H1 (cell line): Measurements from ENCODE around the gene COPS2. TPM values are rescaled to one million over a fixed set of nuclear protein-coding genes. Genes with fewer than 3 reads are reported as not detected.

Experiments used
- CTCF ChIA-PET: fragments of 300-600 bp; sonication (Branson Sonifier 250); formaldehyde crosslinking; loops from one replicate; lab custom pipeline; 2021; ENCODE audit not compliant: partially characterized antibody; lab: Charles Lee
- POLR2A ChIA-PET: fragments of 300-600 bp; sonication (Branson Sonifier 250); formaldehyde crosslinking; loops from one replicate; lab custom pipeline; 2021; ENCODE audit warnings: inconsistent platforms; ENCODE audit not compliant: partially characterized antibody; lab: Charles Lee
- DNase-seq, 2 experiments: peaks; one replicate each; pipeline versions ENCODE4 v3.0.0 to v3.0.0-alpha.2; 2010 to 2022; ENCODE audit warnings: low spot score in 2 of 2, low read depth in 1 of 2, mixed read lengths in 1 of 2
- FAIRE-seq: peaks from 2 replicates; lab custom pipeline; 2011; peaks lifted over from hg19 to GRCh38; lab: Jason Lieb, UNC
- H2AFZ ChIP-seq: 2 replicates; pipeline ENCODE4 v1.8.1; 2012; ENCODE audit warnings: low read length, inconsistent platforms
- H2AK5ac ChIP-seq: 2 replicates; pipeline ENCODE4 v1.6.1; 2013; ENCODE audit warnings: low read depth, low read length
- H2BK120ac ChIP-seq: replicated peaks from 2 replicates; pipeline ENCODE3; 2013; ENCODE audit warnings: low read depth, low read length, inconsistent platforms
- H2BK12ac ChIP-seq: 2 replicates; pipeline ENCODE4 v1.6.1; 2013; ENCODE audit warnings: low read depth, low read length
- H2BK15ac ChIP-seq: 2 replicates; pipeline ENCODE4 v1.6.1; 2013; ENCODE audit warnings: low read length
- H2BK20ac ChIP-seq: 2 replicates; pipeline ENCODE4 v1.6.1; 2013; ENCODE audit warnings: low read length
- H2BK5ac ChIP-seq: 2 replicates; pipeline ENCODE4 v1.6.1; 2013; ENCODE audit warnings: low read depth, low read length
- H3K14ac ChIP-seq: 2 replicates; pipeline ENCODE4 v1.6.1; 2013; ENCODE audit warnings: inconsistent platforms; ENCODE audit not compliant: insufficient read length
- H3K18ac ChIP-seq: 2 replicates; pipeline ENCODE4 v1.6.1; 2013; ENCODE audit warnings: low read length; ENCODE audit errors: extremely low read depth
- H3K23ac ChIP-seq: 2 replicates; pipeline ENCODE4 v1.6.1; 2013; ENCODE audit warnings: inconsistent platforms; ENCODE audit not compliant: insufficient read length
- H3K23me2 ChIP-seq: 2 replicates; pipeline ENCODE4 v1.6.1; 2013; ENCODE audit warnings: low read depth, low read length
- H3K27ac ChIP-seq: 2 replicates; pipeline ENCODE4 v1.6.1; 2011; ENCODE audit warnings: low read depth, low read length, inconsistent platforms
- H3K27me3 ChIP-seq, 4 experiments: replicated peaks in 1 of 4; 1 replicate in 1 of 4; 2 replicates in 3 of 4; pipeline versions ENCODE4 v1.6.1 to v1.8.1; 2011 to 2013; ENCODE audit warnings: low read length in 3 of 4, mild to moderate bottlenecking in 3 of 4, inconsistent platforms in 2 of 4, mixed read lengths in 2 of 4, moderate library complexity in 1 of 4; ENCODE audit not compliant: control insufficient read depth in 3 of 4, insufficient read depth in 3 of 4; ENCODE audit errors: extremely low read depth in 1 of 4
- H3K36me3 ChIP-seq, 4 experiments: 2 replicates each; pipeline versions ENCODE4 v1.6.1 to v1.8.1; 2011 to 2013; ENCODE audit warnings: mild to moderate bottlenecking in 4 of 4, low read length in 3 of 4, moderate library complexity in 2 of 4, control low read depth in 1 of 4, inconsistent platforms in 1 of 4; ENCODE audit not compliant: insufficient read depth in 4 of 4, control insufficient read depth in 2 of 4
- H3K4ac ChIP-seq: replicated peaks from 2 replicates; pipeline ENCODE3; 2013; ENCODE audit warnings: low read length, low read depth, mixed read lengths, inconsistent platforms; ENCODE audit not compliant: insufficient read length
- H3K4me1 ChIP-seq, 4 experiments: replicated peaks in 1 of 4; 1 replicate in 1 of 4; 2 replicates in 3 of 4; pipeline versions ENCODE4 v1.6.1 to v1.8.1; 2011 to 2013; ENCODE audit warnings: low read length in 3 of 4, inconsistent platforms in 2 of 4, mixed read lengths in 1 of 4; ENCODE audit not compliant: insufficient read depth in 4 of 4, control insufficient read depth in 3 of 4
- H3K4me2 ChIP-seq, 2 experiments: 2 replicates each; pipeline versions ENCODE4 v1.6.1 to v1.8.1; 2011 to 2013; ENCODE audit warnings: low read depth in 2 of 2, low read length in 2 of 2, control low read depth in 1 of 2, inconsistent platforms in 1 of 2, mild to moderate bottlenecking in 1 of 2; ENCODE audit not compliant: insufficient read depth in 1 of 2
- H3K4me3 ChIP-seq, 4 experiments: fragments of 200-600, 300-600 bp in 1 of 4; sonication (generic), shearing (Covaris generic), sonication (Bioruptor Twin) in 1 of 4; 2 replicates each; pipeline versions ENCODE4 v1.5.1 to v1.8.1; 2011 to 2016; ENCODE audit warnings: low read length in 4 of 4, low read depth in 3 of 4, control low read depth in 2 of 4, inconsistent platforms in 2 of 4, mild to moderate bottlenecking in 2 of 4, mixed read lengths in 1 of 4, moderate library complexity in 1 of 4; ENCODE audit not compliant: insufficient read depth in 2 of 4; ENCODE audit errors: extremely low read depth in 1 of 4
- H3K56ac ChIP-seq: replicated peaks from 2 replicates; pipeline ENCODE3; 2013; ENCODE audit warnings: low read depth, mild to moderate bottlenecking, mixed read lengths, low read length, inconsistent platforms; ENCODE audit not compliant: insufficient read length
- H3K79me1 ChIP-seq: 2 replicates; pipeline ENCODE4 v1.6.1; 2013; ENCODE audit warnings: low read depth, low read length, control low read depth
- H3K79me2 ChIP-seq, 2 experiments: 2 replicates each; pipeline versions ENCODE4 v1.6.1 to v1.8.1; 2012 to 2013; ENCODE audit warnings: low read length in 2 of 2, mild to moderate bottlenecking in 2 of 2, inconsistent platforms in 1 of 2; ENCODE audit not compliant: insufficient read depth in 2 of 2, control insufficient read depth in 1 of 2
- H3K9ac ChIP-seq, 4 experiments: replicated peaks in 1 of 4; 1 replicate in 1 of 4; 2 replicates in 3 of 4; pipeline versions ENCODE4 v1.6.1 to v1.8.1; 2011 to 2013; ENCODE audit warnings: low read depth in 3 of 4, low read length in 3 of 4, control low read depth in 2 of 4, mild to moderate bottlenecking in 2 of 4, moderate library complexity in 2 of 4, inconsistent platforms in 1 of 4; ENCODE audit errors: extremely low read depth in 1 of 4
- H3K9me3 ChIP-seq, 2 experiments: 2 replicates each; pipeline versions ENCODE4 v1.6.1 to v1.8.1; 2012 to 2013; ENCODE audit warnings: mild to moderate bottlenecking in 2 of 2, moderate library complexity in 2 of 2, control low read depth in 1 of 2, inconsistent platforms in 1 of 2, low read depth in 1 of 2, low read length in 1 of 2, mixed read lengths in 1 of 2; ENCODE audit not compliant: insufficient read depth in 2 of 2
- H4K20me1 ChIP-seq, 2 experiments: replicated peaks in 1 of 2; 2 replicates each; pipeline versions ENCODE3 to v1.8.1; 2011 to 2013; ENCODE audit warnings: inconsistent platforms in 2 of 2, low read length in 2 of 2, mild to moderate bottlenecking in 1 of 2; ENCODE audit not compliant: insufficient read depth in 2 of 2, control insufficient read depth in 1 of 2
- H4K5ac ChIP-seq: 2 replicates; pipeline ENCODE4 v1.6.1; 2013; ENCODE audit warnings: low read length, low read depth, mixed read lengths, inconsistent platforms; ENCODE audit not compliant: insufficient read length
- H4K8ac ChIP-seq: 2 replicates; pipeline ENCODE4 v1.8.0; 2013; ENCODE audit warnings: mild to moderate bottlenecking, moderate library complexity, low read length, inconsistent platforms; ENCODE audit not compliant: insufficient read depth; ENCODE audit errors: extremely low read depth
- H4K91ac ChIP-seq: replicated peaks from 2 replicates; pipeline ENCODE3; 2013; ENCODE audit warnings: low read length, mixed read lengths, inconsistent platforms; ENCODE audit not compliant: insufficient read length
- BACH1 ChIP-seq: IDR thresholded peaks from 2 replicates; pipeline ENCODE4 v1.6.1; 2012; ENCODE audit warnings: low read length, improper control_type of control experiment
- CHD1 ChIP-seq: IDR thresholded peaks from 2 replicates; pipeline ENCODE4 v1.6.1; 2012; ENCODE audit warnings: low read depth, low read length, improper control_type of control experiment
- HDAC2 ChIP-seq, 2 experiments: fragments of 300-600 bp in 1 of 2; sonication (generic) in 1 of 2; IDR thresholded peaks; 2 replicates each; pipeline ENCODE4 v1.6.1; 2011 to 2012; ENCODE audit warnings: low read depth in 2 of 2, low read length in 2 of 2, mild to moderate bottlenecking in 2 of 2, moderate library complexity in 2 of 2, borderline replicate concordance in 1 of 2, inconsistent platforms in 1 of 2
- RAD21 ChIP-seq, 2 experiments: IDR thresholded peaks in 1 of 2; conservative IDR thresholded peaks in 1 of 2; 2 replicates each; pipeline ENCODE4 v1.6.1; 2011; ENCODE audit warnings: low read depth in 2 of 2, low read length in 2 of 2, improper control_type of control experiment in 1 of 2, inconsistent platforms in 1 of 2, mild to moderate bottlenecking in 1 of 2, moderate library complexity in 1 of 2
- RBBP5 ChIP-seq: IDR thresholded peaks from 2 replicates; pipeline ENCODE4 v1.7.1; 2012; ENCODE audit warnings: low read depth, mild to moderate bottlenecking, inconsistent platforms, low read length, moderate library complexity, borderline replicate concordance
- SIN3A ChIP-seq, 2 experiments: IDR thresholded peaks in 1 of 2; conservative IDR thresholded peaks in 1 of 2; 2 replicates each; pipeline ENCODE4 v1.6.1; 2011 to 2012; ENCODE audit warnings: low read length in 2 of 2, improper control_type of control experiment in 1 of 2, low read depth in 1 of 2, mild to moderate bottlenecking in 1 of 2
- SP2 ChIP-seq: IDR thresholded peaks from 2 replicates; pipeline ENCODE4 v1.6.1; 2012; ENCODE audit warnings: mild to moderate bottlenecking, low read length, inconsistent platforms
- TAF1 ChIP-seq: IDR thresholded peaks from 2 replicates; pipeline ENCODE4 v1.6.1; 2011; ENCODE audit warnings: mild to moderate bottlenecking, low read depth, low read length
- TAF7 ChIP-seq: optimal IDR thresholded peaks from 2 replicates; pipeline ENCODE3; 2011; ENCODE audit warnings: low read depth, mild to moderate bottlenecking, inconsistent platforms, low read length, moderate library complexity, borderline replicate concordance
- TCF12 ChIP-seq: IDR thresholded peaks from 2 replicates; pipeline ENCODE4 v1.6.1; 2011; ENCODE audit warnings: low read depth, mild to moderate bottlenecking, low read length
- ZNF274 ChIP-seq: IDR thresholded peaks from 2 replicates; pipeline ENCODE4 v1.7.0; 2012; ENCODE audit warnings: low read length, borderline replicate concordance; ENCODE audit errors: extremely low read depth
- polyA plus RNA-seq, 7 experiments: library from polyadenylated mRNA; depleted of rRNA in 3 of 7; stranded (reverse) in 5 of 7; unstranded in 2 of 7; fragments of >200 nt in 5 of 7; fragments of 200-250 nt in 2 of 7; gene quantifications; 1 replicate in 5 of 7; 2 replicates in 1 of 7; 4 replicates in 1 of 7; pipeline versions ENCODE4 v1.2.1 to v1.2.3, GENCODE V29; 2011 to 2013; ENCODE audit warnings: missing spikeins in 2 of 7, mixed read lengths in 2 of 7
- total RNA-seq: library from RNA; stranded (reverse); fragmentation: NEBNext Ultra II Directional; extraction: Animal tissue kit (Norgen Biotek cat#: 25700); gene quantifications from 2 replicates; pipeline ENCODE4 v1.2.1, GENCODE V29; 2021
- TF ChIP-seq, protein P1 (sequence below): IDR thresholded peaks from 2 replicates; pipeline ENCODE4 v1.6.1; 2012; ENCODE audit warnings: low read length, inconsistent platforms

Gene COPS2
- total and polyA plus RNA-seq, 2 of the 8 experiments (the other 6 are each of a cell fraction or from before 2014, with no cell fraction given) = 17.7 to 85.1 TPM

- no peak for FAIRE-seq
- CTCF ChIA-PET = no interaction called here
- TF ChIP-seq TAF1 = no peak
- TF ChIP-seq, protein P1, sequence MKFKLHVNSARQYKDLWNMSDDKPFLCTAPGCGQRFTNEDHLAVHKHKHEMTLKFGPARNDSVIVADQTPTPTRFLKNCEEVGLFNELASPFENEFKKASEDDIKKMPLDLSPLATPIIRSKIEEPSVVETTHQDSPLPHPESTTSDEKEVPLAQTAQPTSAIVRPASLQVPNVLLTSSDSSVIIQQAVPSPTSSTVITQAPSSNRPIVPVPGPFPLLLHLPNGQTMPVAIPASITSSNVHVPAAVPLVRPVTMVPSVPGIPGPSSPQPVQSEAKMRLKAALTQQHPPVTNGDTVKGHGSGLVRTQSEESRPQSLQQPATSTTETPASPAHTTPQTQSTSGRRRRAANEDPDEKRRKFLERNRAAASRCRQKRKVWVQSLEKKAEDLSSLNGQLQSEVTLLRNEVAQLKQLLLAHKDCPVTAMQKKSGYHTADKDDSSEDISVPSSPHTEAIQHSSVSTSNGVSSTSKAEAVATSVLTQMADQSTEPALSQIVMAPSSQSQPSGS = no peak
- no peak for TF ChIP-seq BACH1
- no peak for TF ChIP-seq TAF7
- TF ChIP-seq CHD1 = no peak
- TF ChIP-seq TCF12 = no peak
- no peak for TF ChIP-seq SP2
- no peak for TF ChIP-seq RAD21 (IDR thresholded peaks at IDR 0.05 in 1 of 2, conservative IDR thresholded peaks at IDR 0.05 in 1 of 2; ENCODE audit: low read depth in 2 of 2, low read length in 2 of 2)
- no peak for TF ChIP-seq RBBP5
- no peak for TF ChIP-seq HDAC2 (IDR thresholded peaks at IDR 0.05; ENCODE audit: borderline replicate concordance in 1 of 2, low read depth in 2 of 2, low read length in 2 of 2)
- TF ChIP-seq SIN3A (conservative IDR thresholded peaks at IDR 0.05 in 1 of 2, IDR thresholded peaks at IDR 0.05 in 1 of 2; ENCODE audit: low read depth in 1 of 2, low read length in 2 of 2) = no peak
- TF ChIP-seq ZNF274 = no peak
These were observed 59.2 kb downstream of the COPS2 start for GRCh38 chr15:49096090-49096750.

More at GRCh38 chr15:49096090-49096750, 59.2 kb downstream of the COPS2 start:
- H4K5ac ChIP-seq = no peak overlapping the region
- H2BK5ac ChIP-seq = no peak overlapping the region
- no peak overlapping the region for H2BK12ac ChIP-seq
- no peak overlapping the region for H3K4me2 ChIP-seq
- no peaks in the 10 kb centered on the region for H3K79me2 ChIP-seq
- H2BK120ac ChIP-seq = no peak overlapping the region
- DNase-seq = no peak
- no peaks in the 10 kb centered on the region; the same call in 1 of the 2 replicates for H3K23me2 ChIP-seq
- H3K9me3 ChIP-seq = no peaks in the 10 kb centered on the region
- H3K18ac ChIP-seq = no peak overlapping the region
- no peak overlapping the region for H2BK15ac ChIP-seq
- no peak overlapping the region for H3K23ac ChIP-seq
- no peak overlapping the region for H3K27ac ChIP-seq
- no peak overlapping the region for H3K14ac ChIP-seq
- H3K27me3 ChIP-seq = no peaks in the 10 kb centered on the region
- no peak overlapping the region for H4K91ac ChIP-seq
- no peak overlapping the region for H3K4me3 ChIP-seq
- H3K4me1 ChIP-seq = no peaks in the 10 kb centered on the region
- H2AFZ ChIP-seq = no peak overlapping the region
- peak overlapping the region in 1 of 4 experiments; percentile 41; a peak in 1 of 7 replicates for H3K9ac ChIP-seq
- no peaks in the 10 kb centered on the region for H4K20me1 ChIP-seq
- POLR2A ChIA-PET = no interaction called here
- no peaks in the 10 kb centered on the region for H3K36me3 ChIP-seq
- no peak overlapping the region for H3K4ac ChIP-seq
- no peaks in the 10 kb centered on the region for H3K79me1 ChIP-seq
- no peak overlapping the region for H4K8ac ChIP-seq
- no peak overlapping the region for H2AK5ac ChIP-seq
- H3K56ac ChIP-seq = no peak overlapping the region
- no peak overlapping the region for H2BK20ac ChIP-seq
